HEK293 (cell line): ENCODE results near the gene JPH4.

Experiments
- CTCF ChIA-PET: fragments of 350-600 bp; formaldehyde crosslinking; extraction: SDS; loops from one replicate; lab custom pipeline; 2021; ENCODE audit warnings: antibody characterized with exemption; lab: Yijun Ruan, JAX
- POLR2A ChIA-PET: fragments of 300-600 bp; formaldehyde crosslinking; extraction: SDS; loops from one replicate; lab custom pipeline; 2020; ENCODE audit warnings: antibody characterized with exemption, inconsistent platforms; lab: Yijun Ruan, JAX
- H3K27ac ChIP-seq: fragments of 200-500 bp; sonication (Bioruptor generic); 2 replicates; pipeline ENCODE4 v1.5.1; 2014; ENCODE audit warnings: low read depth, low read length, control low read depth, inconsistent platforms; ENCODE audit errors: extremely low read depth
- H3K36me3 ChIP-seq, 2 experiments: fragments of 200-500 bp in 1 of 2; sonication (Bioruptor generic) in 1 of 2; 1 replicate in 1 of 2; 2 replicates in 1 of 2; pipeline ENCODE4 v1.5.1; 2014 to 2017; ENCODE audit warnings: inconsistent platforms in 2 of 2, low read length in 2 of 2; ENCODE audit not compliant: control insufficient read depth in 2 of 2, insufficient read depth in 1 of 2
- H3K4me1 ChIP-seq: fragments of 200-500 bp; sonication (Bioruptor generic); 2 replicates; pipeline ENCODE4 v1.5.1; 2014; ENCODE audit warnings: mild to moderate bottlenecking, low read length, inconsistent platforms; ENCODE audit not compliant: control insufficient read depth, insufficient read depth
- H3K4me3 ChIP-seq: 2 replicates; pipeline ENCODE4 v1.5.1; 2011; ENCODE audit warnings: low read depth, mild to moderate bottlenecking, control low read depth, low read length, moderate library complexity
- H3K9me3 ChIP-seq: fragments of 200-500 bp; sonication (Bioruptor generic); 2 replicates; pipeline ENCODE4 v1.5.1; 2014; ENCODE audit warnings: low read depth, low read length, inconsistent platforms; ENCODE audit not compliant: control insufficient read depth, insufficient read depth
- ELK4 ChIP-seq: IDR thresholded peaks from 2 replicates; pipeline ENCODE4 v1.6.1; 2011; ENCODE audit warnings: mild to moderate bottlenecking, low read depth, low read length, borderline replicate concordance
- PBX3 ChIP-seq: sonication (generic); formaldehyde crosslinking; IDR thresholded peaks from 2 replicates; pipeline ENCODE4 v1.8.1; 2022; ENCODE audit warnings: mild to moderate bottlenecking, moderate library complexity, missing genetic modification reagents
- RBAK ChIP-seq: fragments of 450-650 bp; formaldehyde crosslinking; IDR thresholded peaks from 2 replicates; pipeline ENCODE4 v1.5.1; 2016; ENCODE audit warnings: missing biosample characterization, missing genetic modification characterization
- TCF7L2 ChIP-seq: IDR thresholded peaks from 2 replicates; pipeline ENCODE4 v1.6.1; 2011; ENCODE audit warnings: low read depth, mild to moderate bottlenecking, inconsistent platforms, low read length, moderate library complexity, borderline replicate concordance
- ZBTB26 ChIP-seq: fragments of 450-650 bp; formaldehyde crosslinking; optimal IDR thresholded peaks from 2 replicates; pipeline ENCODE3; 2016; ENCODE audit warnings: missing biosample characterization, mild to moderate bottlenecking, missing genetic modification characterization
- ZFHX2 ChIP-seq: fragments of 450-650 bp; formaldehyde crosslinking; conservative IDR thresholded peaks from 2 replicates; pipeline ENCODE4 v1.5.1; 2016; ENCODE audit warnings: missing biosample characterization, missing genetic modification characterization
- ZNF133 ChIP-seq: fragments of 450-650 bp; formaldehyde crosslinking; IDR thresholded peaks from 2 replicates; pipeline ENCODE4 v1.5.1; 2016; ENCODE audit warnings: missing biosample characterization, missing genetic modification characterization
- ZNF157 ChIP-seq: fragments of 450-650 bp; formaldehyde crosslinking; IDR thresholded peaks from 2 replicates; pipeline ENCODE4 v1.5.1; 2016; ENCODE audit warnings: missing biosample characterization, missing genetic modification characterization
- ZNF239 ChIP-seq: fragments of 450-650 bp; formaldehyde crosslinking; IDR thresholded peaks from 2 replicates; pipeline ENCODE4 v1.5.1; 2016; ENCODE audit warnings: missing biosample characterization, missing genetic modification characterization
- ZNF37A ChIP-seq: fragments of 450-650 bp; IDR thresholded peaks from 2 replicates; pipeline ENCODE4 v1.5.1; 2018; ENCODE audit warnings: missing biosample characterization, missing genetic modification characterization
- ZNF514 ChIP-seq: fragments of 450-650 bp; formaldehyde crosslinking; IDR thresholded peaks from 2 replicates; pipeline ENCODE4 v1.5.1; 2016; ENCODE audit warnings: missing biosample characterization, missing genetic modification characterization
- ZNF518A ChIP-seq: fragments of 450-650 bp; formaldehyde crosslinking; conservative IDR thresholded peaks from 2 replicates; pipeline ENCODE4 v1.5.1; 2016; ENCODE audit warnings: low read depth, missing biosample characterization, missing genetic modification characterization
- ZNF600 ChIP-seq: fragments of 450-650 bp; formaldehyde crosslinking; IDR thresholded peaks from 2 replicates; pipeline ENCODE4 v1.5.1; 2016; ENCODE audit warnings: missing biosample characterization, missing genetic modification characterization
- TF ChIP-seq, protein P1 (sequence below): fragments of 450-650 bp; formaldehyde crosslinking; IDR thresholded peaks from 2 replicates; pipeline ENCODE4 v1.5.1; 2016; ENCODE audit warnings: missing biosample characterization, missing genetic modification characterization
- TF ChIP-seq, protein P2 (sequence below): fragments of 450-650 bp; IDR thresholded peaks from 2 replicates; pipeline ENCODE4 v1.5.1; 2018; ENCODE audit warnings: missing biosample characterization, missing genetic modification characterization

The JPH4 gene

DNA sequence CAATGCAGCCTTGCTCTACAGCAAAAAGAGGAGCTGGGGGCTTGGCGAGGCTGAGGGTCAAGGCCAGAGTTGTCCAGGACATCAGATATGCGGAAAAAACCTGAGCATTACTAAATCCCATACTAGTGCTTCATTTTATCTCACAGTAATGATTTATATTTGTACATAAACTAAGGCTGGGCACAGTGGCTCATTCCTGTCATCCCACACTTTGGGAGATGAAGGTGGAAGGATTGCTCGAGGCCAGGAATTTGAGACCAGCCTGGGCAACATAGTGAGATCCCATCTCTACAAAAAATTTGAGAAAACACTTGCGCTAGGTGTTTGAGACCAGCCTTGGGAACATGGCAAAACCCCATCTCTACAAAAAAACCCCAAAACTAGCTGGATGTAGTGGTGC lies 11.6 kb upstream of the JPH4 start:
- POLR2A ChIA-PET = no interaction called here
- Histone ChIP-seq H3K9me3 (no peaks in the 10 kb centered on the region), H3K4me3 (no peak overlapping the region), H3K27ac (no peak overlapping the region), H3K4me1 (no peaks in the 10 kb centered on the region), H3K36me3 (no peaks in the 10 kb centered on the region)
- TF ChIP-seq PBX3 (CRISPR knock-in tag) (no peak), ELK4 (no peak), ZNF133 (tag by site-specific recombination) (no peak), ZNF239 (no peak), ZFHX2 (tag by site-specific recombination) (no peak), RBAK (tag by site-specific recombination) (no peak), ZNF518A (no peak), ZNF514 (tag by site-specific recombination) (no peak), ZNF600 (tag by site-specific recombination) (no peak), ZNF157 (no peak), ZNF37A (tag by site-specific recombination) (no peak), TCF7L2 (no peak)
- TF ChIP-seq, protein P1, sequence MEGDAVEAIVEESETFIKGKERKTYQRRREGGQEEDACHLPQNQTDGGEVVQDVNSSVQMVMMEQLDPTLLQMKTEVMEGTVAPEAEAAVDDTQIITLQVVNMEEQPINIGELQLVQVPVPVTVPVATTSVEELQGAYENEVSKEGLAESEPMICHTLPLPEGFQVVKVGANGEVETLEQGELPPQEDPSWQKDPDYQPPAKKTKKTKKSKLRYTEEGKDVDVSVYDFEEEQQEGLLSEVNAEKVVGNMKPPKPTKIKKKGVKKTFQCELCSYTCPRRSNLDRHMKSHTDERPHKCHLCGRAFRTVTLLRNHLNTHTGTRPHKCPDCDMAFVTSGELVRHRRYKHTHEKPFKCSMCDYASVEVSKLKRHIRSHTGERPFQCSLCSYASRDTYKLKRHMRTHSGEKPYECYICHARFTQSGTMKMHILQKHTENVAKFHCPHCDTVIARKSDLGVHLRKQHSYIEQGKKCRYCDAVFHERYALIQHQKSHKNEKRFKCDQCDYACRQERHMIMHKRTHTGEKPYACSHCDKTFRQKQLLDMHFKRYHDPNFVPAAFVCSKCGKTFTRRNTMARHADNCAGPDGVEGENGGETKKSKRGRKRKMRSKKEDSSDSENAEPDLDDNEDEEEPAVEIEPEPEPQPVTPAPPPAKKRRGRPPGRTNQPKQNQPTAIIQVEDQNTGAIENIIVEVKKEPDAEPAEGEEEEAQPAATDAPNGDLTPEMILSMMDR (tag by site-specific recombination) = no peak
- TF ChIP-seq, protein P2, sequence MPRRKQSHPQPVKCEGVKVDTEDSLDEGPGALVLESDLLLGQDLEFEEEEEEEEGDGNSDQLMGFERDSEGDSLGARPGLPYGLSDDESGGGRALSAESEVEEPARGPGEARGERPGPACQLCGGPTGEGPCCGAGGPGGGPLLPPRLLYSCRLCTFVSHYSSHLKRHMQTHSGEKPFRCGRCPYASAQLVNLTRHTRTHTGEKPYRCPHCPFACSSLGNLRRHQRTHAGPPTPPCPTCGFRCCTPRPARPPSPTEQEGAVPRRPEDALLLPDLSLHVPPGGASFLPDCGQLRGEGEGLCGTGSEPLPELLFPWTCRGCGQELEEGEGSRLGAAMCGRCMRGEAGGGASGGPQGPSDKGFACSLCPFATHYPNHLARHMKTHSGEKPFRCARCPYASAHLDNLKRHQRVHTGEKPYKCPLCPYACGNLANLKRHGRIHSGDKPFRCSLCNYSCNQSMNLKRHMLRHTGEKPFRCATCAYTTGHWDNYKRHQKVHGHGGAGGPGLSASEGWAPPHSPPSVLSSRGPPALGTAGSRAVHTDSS (tag by site-specific recombination) = no peak
- CTCF ChIA-PET = interaction anchor here (0.6 to 2.5 kb wide), 4 partner anchors 18 to 131 kb away, joined by 3 to 11 read pairs (median 6); no protein-coding TSS in a partner anchor

GRCh38 chr14:23589606-23590005 lies 11.0 kb upstream of the JPH4 start:
- no peaks in the 10 kb centered on the region for H3K9me3 ChIP-seq
- CTCF ChIA-PET = interaction anchor here (0.7 to 2.5 kb wide), 26 partner anchors 10 to 472 kb away, joined by 3 to 38 read pairs (median 4); partner anchors contain the start of genes AP1G2 and DHRS2
- H3K4me1 ChIP-seq = no peaks in the 10 kb centered on the region
- POLR2A ChIA-PET = interaction anchor here (1.0 kb wide), 1 partner anchor 51 kb away, joined by 3 read pairs; no protein-coding TSS in a partner anchor
- no peak for TF ChIP-seq ZBTB26
- no peaks in the 10 kb centered on the region for H3K36me3 ChIP-seq
- H3K4me3 ChIP-seq = no peak overlapping the region
- H3K27ac ChIP-seq = no peak overlapping the region
